B cell (primary cell): ENCODE data around the gene KCNQ2. TPM values are rescaled to one million over a fixed set of nuclear protein-coding genes. Genes with fewer than 3 reads are reported as not detected.

ENCODE experiments used
- ATAC-seq: fragments of 200-7000 bp; cut with Tn5 transposase; one replicate; pipeline ENCODE4 v1.10.0; 2021; ENCODE audit warnings: low read depth, mild to moderate bottlenecking, moderate number of reproducible peaks, moderate library complexity
- CTCF ChIA-PET: fragments of 350-600 bp; sonication (Branson Sonifier 250); formaldehyde crosslinking; loops from one replicate; lab custom pipeline; 2021; ENCODE audit warnings: antibody characterized with exemption, inconsistent platforms; lab: Charles Lee
- POLR2A ChIA-PET: fragments of 350-600 bp; sonication (Branson Sonifier 250); formaldehyde crosslinking; loops from one replicate; lab custom pipeline; 2021; ENCODE audit warnings: antibody characterized with exemption; lab: Charles Lee
- DNase-seq: peaks from one replicate; pipeline ENCODE4 v3.0.0; 2013
- H2AFZ ChIP-seq: 2 replicates; pipeline ENCODE4 v1.6.1; 2012; ENCODE audit warnings: mild to moderate bottlenecking, low read depth, low read length; ENCODE audit not compliant: insufficient read depth, poor library complexity, severe bottlenecking
- H3K27ac ChIP-seq, 2 donors: 1 replicate in 1 of 2; 2 replicates in 1 of 2; pipeline ENCODE4 v1.5.1; 2012 to 2013; ENCODE audit warnings: low read length in 2 of 2, mild to moderate bottlenecking in 2 of 2, moderate library complexity in 1 of 2
- H3K27me3 ChIP-seq, 4 experiments: fragments of 200-600 bp in 1 of 4; sonication (generic) in 1 of 4; replicated peaks in 1 of 4; 1 replicate in 2 of 4; 2 replicates in 2 of 4; pipeline versions ENCODE4 v1.6.1 to v1.7.0; 2013 to 2016; ENCODE audit warnings: low read length in 3 of 4, mild to moderate bottlenecking in 2 of 4, mixed read lengths in 1 of 4, moderate library complexity in 1 of 4; ENCODE audit not compliant: insufficient read depth in 4 of 4, control insufficient read depth in 3 of 4; ENCODE audit errors: control extremely low read depth in 1 of 4
- H3K36me3 ChIP-seq, 2 experiments: replicated peaks in 1 of 2; 1 replicate in 1 of 2; 2 replicates in 1 of 2; pipeline versions ENCODE4 v1.6.1 to v1.7.1; 2013; ENCODE audit warnings: low read length in 1 of 2; ENCODE audit not compliant: insufficient read depth in 2 of 2, control insufficient read depth in 1 of 2; ENCODE audit errors: control extremely low read depth in 1 of 2, extremely low read depth in 1 of 2
- H3K4me1 ChIP-seq, 2 donors: fragments of 200-600 bp in 1 of 2; sonication (generic) in 1 of 2; 1 replicate in 1 of 2; 2 replicates in 1 of 2; pipeline versions ENCODE4 v1.5.1 to v1.6.1; 2013 to 2017; ENCODE audit warnings: low read length in 2 of 2; ENCODE audit not compliant: control insufficient read depth in 2 of 2, insufficient read depth in 2 of 2
- H3K4me2 ChIP-seq: replicated peaks from 2 replicates; pipeline ENCODE3; 2012; ENCODE audit warnings: mild to moderate bottlenecking, low read depth, low read length; ENCODE audit not compliant: poor library complexity, severe bottlenecking
- H3K4me3 ChIP-seq, 5 experiments: fragments of 200-600 bp in 1 of 5; sonication (generic) in 1 of 5; 1 replicate in 3 of 5; 2 replicates in 2 of 5; pipeline versions ENCODE4 v1.5.1 to v1.7.0; 2011 to 2016; ENCODE audit warnings: low read length in 4 of 5, mild to moderate bottlenecking in 4 of 5, low read depth in 2 of 5, control low read depth in 1 of 5, moderate library complexity in 1 of 5; ENCODE audit not compliant: insufficient read depth in 1 of 5; ENCODE audit errors: control extremely low read depth in 1 of 5, extremely low read depth in 1 of 5
- H3K79me2 ChIP-seq: fragments of 200-600 bp; sonication (generic); one replicate; pipeline ENCODE4 v1.6.0; 2016; ENCODE audit warnings: low read length; ENCODE audit not compliant: control insufficient read depth, insufficient read depth
- H3K9ac ChIP-seq: fragments of 200-600 bp; sonication (generic); 2 replicates; pipeline ENCODE4 v1.6.1; 2017; ENCODE audit warnings: mild to moderate bottlenecking, low read length, moderate library complexity
- H3K9me3 ChIP-seq, 3 donors: one replicate each; pipeline versions ENCODE4 v1.6.1 to v1.7.1; 2013; ENCODE audit warnings: low read length in 2 of 3; ENCODE audit not compliant: control insufficient read depth in 2 of 3, insufficient read depth in 1 of 3; ENCODE audit errors: control extremely low read depth in 1 of 3
- H4K20me1 ChIP-seq: 2 replicates; pipeline ENCODE4 v1.6.0; 2012; ENCODE audit warnings: mild to moderate bottlenecking, low read length; ENCODE audit not compliant: insufficient read depth, control insufficient read depth, poor library complexity, severe bottlenecking
- H3K27ac Mint-ChIP-seq: one replicate; pipeline ENCODE4 v1.8.0; 2021; ENCODE audit warnings: mixed read lengths
- H3K27me3 Mint-ChIP-seq: one replicate; pipeline ENCODE4 v1.8.0; 2021; ENCODE audit warnings: mixed read lengths
- H3K4me1 Mint-ChIP-seq: one replicate; pipeline ENCODE4 v1.8.0; 2021; ENCODE audit warnings: mixed read lengths
- H3K4me3 Mint-ChIP-seq: one replicate; pipeline ENCODE4 v1.8.0; 2021; ENCODE audit warnings: mixed read lengths
- H3K9me3 Mint-ChIP-seq: one replicate; pipeline ENCODE4 v1.8.0; 2022; ENCODE audit warnings: mixed read lengths; ENCODE audit not compliant: insufficient read depth
- EZH2 ChIP-seq: IDR thresholded peaks from 2 replicates; pipeline ENCODE4 v1.6.1; 2012; ENCODE audit warnings: borderline replicate concordance, low read depth, mild to moderate bottlenecking, moderate library complexity, low read length; ENCODE audit not compliant: insufficient read depth, poor library complexity, severe bottlenecking
- WGBS: methylation state at CpG from one replicate; pipeline ENCODE4 v1.1.5; 2013; ENCODE audit warnings: missing lambda C conversion rate; ENCODE audit not compliant: insufficient coverage; 5-methylcytosine and 5-hydroxymethylcytosine counted together
- intact Hi-C: fragments of 100-400 bp; cut with micrococcal nuclease; formaldehyde crosslinking; loops from one replicate; pipeline ENCODE4 v1.10.0; 2022
- polyA plus RNA-seq: library from polyadenylated mRNA; depleted of rRNA; stranded (reverse); fragments of >200 nt; gene quantifications from 2 replicates; pipeline ENCODE4 v1.2.3, GENCODE V29; 2012
- total RNA-seq, 2 donors: library from RNA; stranded (reverse); fragments of 120-200 nt in 1 of 2; gene quantifications; 1 replicate in 1 of 2; 2 replicates in 1 of 2; pipeline versions ENCODE4 v1.2.3 to v1.2.4, GENCODE V29; 2013 to 2022
- TF ChIP-seq, protein P1 (sequence below): fragments of 200-600 bp; IDR thresholded peaks from one replicate; pipeline ENCODE4 v1.8.0; 2022; ENCODE audit warnings: antibody characterized with exemption, mild to moderate bottlenecking

The KCNQ2 gene
- total and polyA plus RNA-seq, 2 donors (not counting 1 experiment from before 2014, with no cell fraction given): 0.12 TPM; not detected in 1

DNA sequence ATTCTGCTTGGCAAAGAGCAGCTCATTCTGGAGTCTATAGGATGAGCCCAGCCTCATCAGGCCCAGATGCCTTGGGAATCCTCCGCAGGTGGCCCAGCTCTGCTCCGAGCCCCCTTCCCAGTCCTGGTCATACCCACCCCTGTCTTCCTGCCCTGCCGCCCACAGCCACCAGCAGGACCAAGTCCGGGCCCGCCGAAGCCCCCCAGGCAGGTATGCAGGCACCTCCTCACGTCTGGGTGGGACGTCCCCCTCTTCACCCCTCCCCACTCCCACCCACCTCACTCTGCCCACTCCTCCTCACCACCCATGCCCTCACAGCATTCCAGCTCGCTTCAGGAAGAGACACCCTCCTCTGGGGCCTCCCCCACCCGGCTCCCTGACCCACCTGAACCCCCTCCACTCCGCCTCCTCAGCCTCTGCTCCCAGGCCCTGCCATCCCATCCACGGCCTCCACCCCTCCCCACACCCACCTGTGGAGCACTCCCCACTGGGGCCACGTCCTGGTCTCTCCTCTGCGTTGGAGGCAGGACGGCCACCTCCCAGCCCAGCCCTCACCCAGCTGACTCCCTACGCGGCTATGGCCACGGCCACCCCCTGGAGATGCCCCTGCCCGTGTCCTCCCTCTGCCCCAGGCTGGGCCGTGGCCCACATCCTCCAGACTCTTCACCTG lies 43.4 kb downstream of the KCNQ2 start:
- H3K27ac Mint-ChIP-seq: no peak overlapping the region
- no peak overlapping the region for H3K27ac ChIP-seq
- H3K4me3 ChIP-seq: no peak overlapping the region
- peaks cover 0 to 5% (median 0%) of the 10 kb centered on the region in 4 experiments for H3K27me3 ChIP-seq
- DNase-seq: no peak
- H3K79me2 ChIP-seq: no peaks in the 10 kb centered on the region
- peaks cover 0 to 20% (median 0%) of the 10 kb centered on the region in 3 donors for H3K9me3 ChIP-seq
- H3K9me3 Mint-ChIP-seq: no peaks in the 10 kb centered on the region
- no peak for ATAC-seq
- H3K9ac ChIP-seq: no peak overlapping the region
- 84% methylated on average over 20 of the region's 20 CpGs for WGBS
- intact Hi-C loops: no loop called here
- no peaks in the 10 kb centered on the region for H3K36me3 ChIP-seq
- no peaks in the 10 kb centered on the region for H3K27me3 Mint-ChIP-seq
- H4K20me1 ChIP-seq: no peaks in the 10 kb centered on the region
- ChIA-PET POLR2A (no interaction called here), CTCF (no interaction called here)
- peaks cover 6% of the 10 kb centered on the region for H3K4me1 Mint-ChIP-seq
- no peak overlapping the region for H3K4me2 ChIP-seq
- H3K4me3 Mint-ChIP-seq: no peak overlapping the region
- H3K4me1 ChIP-seq: peaks cover 0 to 4% of the 10 kb centered on the region in 2 donors
- no peak overlapping the region for H2AFZ ChIP-seq
- TF ChIP-seq, protein P1, sequence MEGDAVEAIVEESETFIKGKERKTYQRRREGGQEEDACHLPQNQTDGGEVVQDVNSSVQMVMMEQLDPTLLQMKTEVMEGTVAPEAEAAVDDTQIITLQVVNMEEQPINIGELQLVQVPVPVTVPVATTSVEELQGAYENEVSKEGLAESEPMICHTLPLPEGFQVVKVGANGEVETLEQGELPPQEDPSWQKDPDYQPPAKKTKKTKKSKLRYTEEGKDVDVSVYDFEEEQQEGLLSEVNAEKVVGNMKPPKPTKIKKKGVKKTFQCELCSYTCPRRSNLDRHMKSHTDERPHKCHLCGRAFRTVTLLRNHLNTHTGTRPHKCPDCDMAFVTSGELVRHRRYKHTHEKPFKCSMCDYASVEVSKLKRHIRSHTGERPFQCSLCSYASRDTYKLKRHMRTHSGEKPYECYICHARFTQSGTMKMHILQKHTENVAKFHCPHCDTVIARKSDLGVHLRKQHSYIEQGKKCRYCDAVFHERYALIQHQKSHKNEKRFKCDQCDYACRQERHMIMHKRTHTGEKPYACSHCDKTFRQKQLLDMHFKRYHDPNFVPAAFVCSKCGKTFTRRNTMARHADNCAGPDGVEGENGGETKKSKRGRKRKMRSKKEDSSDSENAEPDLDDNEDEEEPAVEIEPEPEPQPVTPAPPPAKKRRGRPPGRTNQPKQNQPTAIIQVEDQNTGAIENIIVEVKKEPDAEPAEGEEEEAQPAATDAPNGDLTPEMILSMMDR: no peak
- no peak for TF ChIP-seq EZH2

DNA sequence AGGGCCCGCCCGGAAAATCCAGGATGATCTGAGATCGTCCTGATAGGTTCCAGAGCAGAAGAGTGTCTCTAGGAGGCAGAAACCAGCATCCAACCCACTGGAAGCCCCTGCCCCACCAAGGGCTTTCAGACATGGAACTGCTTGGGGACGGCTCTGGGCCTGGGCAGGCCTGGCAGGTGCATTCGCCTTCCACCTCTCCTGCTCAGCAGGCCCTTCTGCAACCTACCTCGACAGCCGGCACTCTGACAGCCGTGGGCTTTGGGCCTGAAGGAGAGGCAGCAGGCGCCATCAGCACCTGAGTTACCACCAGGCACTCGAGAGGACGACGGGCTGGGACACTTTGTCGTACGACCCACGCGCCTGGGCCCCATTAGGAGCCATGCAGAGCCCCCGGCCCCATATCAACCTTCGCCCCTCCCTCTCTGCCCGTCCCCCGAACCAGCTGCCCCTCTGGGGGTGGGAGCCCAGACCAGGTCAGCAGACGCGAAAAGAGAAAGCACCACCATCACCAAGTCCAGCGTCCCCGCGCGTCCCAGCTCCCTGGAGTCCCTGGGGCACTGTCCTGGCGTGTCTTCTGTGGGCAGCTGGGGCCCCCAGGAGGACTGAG lies 44.6 kb downstream of the KCNQ2 start:
- H3K4me2 ChIP-seq: no peak overlapping the region
- H4K20me1 ChIP-seq: no peaks in the 10 kb centered on the region
- Mint-ChIP-seq H3K9me3 (no peaks in the 10 kb centered on the region), H3K27ac (no peak overlapping the region), H3K4me1 (no peaks in the 10 kb centered on the region), H3K27me3 (no peaks in the 10 kb centered on the region), H3K4me3 (no peak overlapping the region)
- 88% methylated on average over 25 of the region's 27 CpGs for WGBS
- ChIA-PET CTCF (no interaction called here), POLR2A (no interaction called here)
- TF ChIP-seq EZH2: no peak
- no peak overlapping the region for H3K4me3 ChIP-seq
- H3K36me3 ChIP-seq: no peaks in the 10 kb centered on the region
- no peak overlapping the region for H2AFZ ChIP-seq
- ATAC-seq: no peak
- H3K27ac ChIP-seq: no peak overlapping the region
- no peaks in the 10 kb centered on the region for H3K79me2 ChIP-seq
- H3K27me3 ChIP-seq: no peaks in the 10 kb centered on the region
- no peak for DNase-seq
- no peak overlapping the region for H3K9ac ChIP-seq
- intact Hi-C loops: no loop called here
- H3K4me1 ChIP-seq: no peaks in the 10 kb centered on the region
- H3K9me3 ChIP-seq: peaks cover 0 to 15% (median 0%) of the 10 kb centered on the region in 3 donors
